ENCODE measurements around the gene MAP3K6.
A peak's percentile ranks its signal among the peaks of the same experiment; 100 is the strongest.
"Not testable (repeated sequence)": the region's sequence is repeated elsewhere in the genome, so short reads cannot be mapped to it uniquely, and the experiment has no call there.

Gene MAP3K6

GRCh38 chr1:27408151-27408550 lies 41.4 kb upstream of the MAP3K6 start:
- H3K36me3 ChIP-seq (ENCODE audit: control insufficient read depth, insufficient read depth, low read length), result peaks cover 10% of the 10 kb centered on the region
- H2BK120ac ChIP-seq (ENCODE audit: low read depth, low read length), result no peak overlapping the region
- WGBS (ENCODE audit: extremely low coverage, insufficient coverage, low lambda C conversion rate), result no CpG with 5 or more reads among the region's 9 CpGs
- no peak overlapping the region for H2BK15ac ChIP-seq (replicated peaks; ENCODE audit: low read depth)
- H3K4me2 ChIP-seq (ENCODE audit: low read length), result no peak overlapping the region
- H3K79me2 ChIP-seq (ENCODE audit: control insufficient read depth, insufficient read depth, low read length), result no peaks in the 10 kb centered on the region
- no peak overlapping the region for H2AK5ac ChIP-seq (ENCODE audit: low read length)
- no peak overlapping the region for H2BK5ac ChIP-seq (ENCODE audit: low read length)
- no peak overlapping the region for H3K27ac ChIP-seq (ENCODE audit: low read depth, low read length)
- no peak overlapping the region for H3K4ac ChIP-seq (ENCODE audit: low read depth, low read length)
- H3K9ac ChIP-seq (ENCODE audit: low read length), result no peak overlapping the region
- H3K4me3 ChIP-seq (ENCODE audit: low read length), result no peak overlapping the region
- no peaks in the 10 kb centered on the region for H3K79me1 ChIP-seq (ENCODE audit: low read length)
- H4K5ac ChIP-seq (ENCODE audit: low read length), result no peak overlapping the region
- H3K4me1 ChIP-seq (ENCODE audit: control insufficient read depth, low read depth, low read length), result peaks cover 4% of the 10 kb centered on the region
- H4K8ac ChIP-seq (ENCODE audit: low read depth, low read length), result no peak overlapping the region
- no peak overlapping the region for H3K18ac ChIP-seq (ENCODE audit: low read length)
- no peak overlapping the region for H3K56ac ChIP-seq (ENCODE audit: low read length)
- H3K23ac ChIP-seq (ENCODE audit: low read length), result no peak overlapping the region
- H3K27me3 ChIP-seq (ENCODE audit: insufficient read depth, low read length, poor library complexity), result no peaks in the 10 kb centered on the region
- no peak for DNase-seq

- H2BK5ac ChIP-seq (ENCODE audit: low read length); H3K4ac ChIP-seq (ENCODE audit: low read depth, low read length); H3K4me2 ChIP-seq (ENCODE audit: low read length); H3K4me1 ChIP-seq (ENCODE audit: control insufficient read depth, low read depth, low read length); H3K4me3 ChIP-seq (ENCODE audit: low read length); H2BK120ac ChIP-seq (ENCODE audit: low read depth, low read length); H2BK15ac ChIP-seq (replicated peaks; ENCODE audit: low read depth); H3K27me3 ChIP-seq (ENCODE audit: insufficient read depth, low read length, poor library complexity); H3K18ac ChIP-seq (ENCODE audit: low read length); H3K56ac ChIP-seq (ENCODE audit: low read length); H4K5ac ChIP-seq (ENCODE audit: low read length); H2AK5ac ChIP-seq (ENCODE audit: low read length); H3K23ac ChIP-seq (ENCODE audit: low read length); H4K8ac ChIP-seq (ENCODE audit: low read depth, low read length); H3K27ac ChIP-seq (ENCODE audit: low read depth, low read length); DNase-seq; H3K9ac ChIP-seq (ENCODE audit: low read length); H3K79me2 ChIP-seq (ENCODE audit: control insufficient read depth, insufficient read depth, low read length); H3K36me3 ChIP-seq (ENCODE audit: control insufficient read depth, insufficient read depth, low read length); H3K79me1 ChIP-seq (ENCODE audit: low read length): not testable (repeated sequence)
- whole genome bisulfite sequencing (ENCODE audit: extremely low coverage, insufficient coverage, low lambda C conversion rate), result no CpG with 5 or more reads among the region's 2 CpGs
Measured at GRCh38 chr1:27406791-27407190, 40.0 kb upstream of the MAP3K6 start.

- no peak overlapping the region for H3K4ac ChIP-seq (ENCODE audit: low read depth, low read length)
- no peak overlapping the region for H4K5ac ChIP-seq (ENCODE audit: low read length)
- H3K4me1 ChIP-seq (ENCODE audit: control insufficient read depth, low read depth, low read length), result peaks cover 4% of the 10 kb centered on the region
- H3K4me2 ChIP-seq (ENCODE audit: low read length), result no peak overlapping the region
- H2AK5ac ChIP-seq (ENCODE audit: low read length), result no peak overlapping the region
- no peak overlapping the region for H2BK120ac ChIP-seq (ENCODE audit: low read depth, low read length)
- H3K79me2 ChIP-seq (ENCODE audit: control insufficient read depth, insufficient read depth, low read length), result no peaks in the 10 kb centered on the region
- H3K36me3 ChIP-seq (ENCODE audit: control insufficient read depth, insufficient read depth, low read length), result peaks cover 8% of the 10 kb centered on the region
- WGBS (ENCODE audit: extremely low coverage, insufficient coverage, low lambda C conversion rate), result no CpG with 5 or more reads among the region's 4 CpGs
- peak overlapping the region; percentile 53 for H3K9ac ChIP-seq (ENCODE audit: low read length)
- H3K27me3 ChIP-seq (ENCODE audit: insufficient read depth, low read length, poor library complexity), result no peaks in the 10 kb centered on the region
- no peaks in the 10 kb centered on the region for H3K79me1 ChIP-seq (ENCODE audit: low read length)
- H3K56ac ChIP-seq (ENCODE audit: low read length), result peak overlapping the region; percentile 73
- H2BK15ac ChIP-seq (replicated peaks; ENCODE audit: low read depth), result no peak overlapping the region
- no peak overlapping the region for H4K8ac ChIP-seq (ENCODE audit: low read depth, low read length)
- H2BK5ac ChIP-seq (ENCODE audit: low read length), result no peak overlapping the region
- H3K4me3 ChIP-seq (ENCODE audit: low read length), result no peak overlapping the region
- no peak overlapping the region for H3K23ac ChIP-seq (ENCODE audit: low read length)
- no peak for DNase-seq
- peak overlapping the region; percentile 69 for H3K27ac ChIP-seq (ENCODE audit: low read depth, low read length)
- H3K18ac ChIP-seq (ENCODE audit: low read length), result no peak overlapping the region
Measured at GRCh38 chr1:27406362-27406680, 39.6 kb upstream of the MAP3K6 start.

GRCh38 chr1:27405598-27406361 lies 39.0 kb upstream of the MAP3K6 start:
- not testable (repeated sequence) for H3K79me1 ChIP-seq (ENCODE audit: low read length); H3K18ac ChIP-seq (ENCODE audit: low read length); H3K4ac ChIP-seq (ENCODE audit: low read depth, low read length); H3K4me2 ChIP-seq (ENCODE audit: low read length); H3K36me3 ChIP-seq (ENCODE audit: control insufficient read depth, insufficient read depth, low read length); H2BK5ac ChIP-seq (ENCODE audit: low read length); H3K79me2 ChIP-seq (ENCODE audit: control insufficient read depth, insufficient read depth, low read length); H2BK120ac ChIP-seq (ENCODE audit: low read depth, low read length); H4K5ac ChIP-seq (ENCODE audit: low read length); H4K8ac ChIP-seq (ENCODE audit: low read depth, low read length); H3K23ac ChIP-seq (ENCODE audit: low read length); H2BK15ac ChIP-seq (replicated peaks; ENCODE audit: low read depth); H2AK5ac ChIP-seq (ENCODE audit: low read length); H3K27me3 ChIP-seq (ENCODE audit: insufficient read depth, low read length, poor library complexity); H3K4me3 ChIP-seq (ENCODE audit: low read length); H3K4me1 ChIP-seq (ENCODE audit: control insufficient read depth, low read depth, low read length)
- DNase-seq, result peak; percentile 92
- no CpG with 5 or more reads among the region's 18 CpGs for WGBS (ENCODE audit: extremely low coverage, insufficient coverage, low lambda C conversion rate)
- Histone ChIP-seq H3K56ac (ENCODE audit: low read length) (peak overlapping the region; percentile 73), H3K9ac (ENCODE audit: low read length) (peak overlapping the region; percentile 53), H3K27ac (ENCODE audit: low read depth, low read length) (peak overlapping the region; percentile 69)

- no peak overlapping the region for H2BK5ac ChIP-seq (ENCODE audit: low read length)
- H2BK120ac ChIP-seq (ENCODE audit: low read depth, low read length), result no peak overlapping the region
- H4K5ac ChIP-seq (ENCODE audit: low read length), result no peak overlapping the region
- peak overlapping the region; percentile 9 for H3K18ac ChIP-seq (ENCODE audit: low read length)
- peak overlapping the region; percentile 16 for H3K9ac ChIP-seq (ENCODE audit: low read length)
- H3K79me2 ChIP-seq (ENCODE audit: control insufficient read depth, insufficient read depth, low read length), result no peaks in the 10 kb centered on the region
- no peak overlapping the region for H3K4me3 ChIP-seq (ENCODE audit: low read length)
- H3K4me1 ChIP-seq (ENCODE audit: control insufficient read depth, low read depth, low read length), result peaks cover 4% of the 10 kb centered on the region
- peaks cover 2% of the 10 kb centered on the region for H3K36me3 ChIP-seq (ENCODE audit: control insufficient read depth, insufficient read depth, low read length)
- no peaks in the 10 kb centered on the region for H3K79me1 ChIP-seq (ENCODE audit: low read length)
- DNase-seq, result peak; percentile 93
- peak overlapping the region; percentile 32 for H3K27ac ChIP-seq (ENCODE audit: low read depth, low read length)
- no peak overlapping the region for H4K8ac ChIP-seq (ENCODE audit: low read depth, low read length)
- H3K4ac ChIP-seq (ENCODE audit: low read depth, low read length), result peak overlapping the region; percentile 5
- H3K27me3 ChIP-seq (ENCODE audit: insufficient read depth, low read length, poor library complexity), result no peaks in the 10 kb centered on the region
- H3K23ac ChIP-seq (ENCODE audit: low read length), result no peak overlapping the region
- peak overlapping the region; percentile 36 for H3K56ac ChIP-seq (ENCODE audit: low read length)
- H3K4me2 ChIP-seq (ENCODE audit: low read length), result no peak overlapping the region
- no peak overlapping the region for H2AK5ac ChIP-seq (ENCODE audit: low read length)
- H2BK15ac ChIP-seq (replicated peaks; ENCODE audit: low read depth), result no peak overlapping the region
- WGBS (ENCODE audit: extremely low coverage, insufficient coverage, low lambda C conversion rate), result no CpG with 5 or more reads among the region's 13 CpGs
Measured at GRCh38 chr1:27405074-27405473, 38.3 kb upstream of the MAP3K6 start.

- DNase-seq, result no peak
- H2BK15ac ChIP-seq (replicated peaks; ENCODE audit: low read depth), result no peak overlapping the region
- H3K79me2 ChIP-seq (ENCODE audit: control insufficient read depth, insufficient read depth, low read length), result no peaks in the 10 kb centered on the region
- peak overlapping the region; percentile 53 for H3K56ac ChIP-seq (ENCODE audit: low read length)
- no peak overlapping the region for H2AK5ac ChIP-seq (ENCODE audit: low read length)
- H3K4me1 ChIP-seq (ENCODE audit: control insufficient read depth, low read depth, low read length), result peaks cover 4% of the 10 kb centered on the region
- H3K27me3 ChIP-seq (ENCODE audit: insufficient read depth, low read length, poor library complexity), result no peaks in the 10 kb centered on the region
- H3K4ac ChIP-seq (ENCODE audit: low read depth, low read length), result no peak overlapping the region
- H2BK120ac ChIP-seq (ENCODE audit: low read depth, low read length), result no peak overlapping the region
- no peak overlapping the region for H3K23ac ChIP-seq (ENCODE audit: low read length)
- H3K9ac ChIP-seq (ENCODE audit: low read length), result no peak overlapping the region
- H3K27ac ChIP-seq (ENCODE audit: low read depth, low read length), result peak overlapping the region; percentile 16
- no peak overlapping the region for H3K18ac ChIP-seq (ENCODE audit: low read length)
- no peaks in the 10 kb centered on the region for H3K79me1 ChIP-seq (ENCODE audit: low read length)
- no peak overlapping the region for H4K8ac ChIP-seq (ENCODE audit: low read depth, low read length)
- no peak overlapping the region for H3K4me3 ChIP-seq (ENCODE audit: low read length)
- H3K4me2 ChIP-seq (ENCODE audit: low read length), result no peak overlapping the region
- H2BK5ac ChIP-seq (ENCODE audit: low read length), result no peak overlapping the region
- peaks cover 2% of the 10 kb centered on the region for H3K36me3 ChIP-seq (ENCODE audit: control insufficient read depth, insufficient read depth, low read length)
- H4K5ac ChIP-seq (ENCODE audit: low read length), result no peak overlapping the region
Measured at GRCh38 chr1:27403931-27404330, 37.2 kb upstream of the MAP3K6 start.

Measured in mesendoderm (in vitro differentiated cells).